GM23338 (cell line): ENCODE results near the gene MAPK8. TPM values are rescaled to one million over a fixed set of nuclear protein-coding genes. Genes with fewer than 3 reads are reported as not detected.

Experiments used
- ATAC-seq: fragments of 200-7000 bp; cut with Tn5 transposase; 3 replicates; pipeline ENCODE4 v1.9.1; 2020
- DNase-seq: peaks from one replicate; pipeline ENCODE4 v3.0.0-alpha.2; 2015; ENCODE audit warnings: low spot score
- H2AFZ ChIP-seq: fragments of 200-600 bp; sonication (generic); 2 replicates; pipeline ENCODE4 v1.8.0; 2016; ENCODE audit warnings: antibody characterized with exemption, mild to moderate bottlenecking, moderate library complexity
- H3F3A ChIP-seq: fragments of 200-600 bp; sonication (generic); replicated peaks from 2 replicates; pipeline ENCODE4 v1.8.0; 2017; ENCODE audit warnings: antibody characterized with exemption, mixed run types, low read depth
- H3K27ac ChIP-seq: fragments of 200-600 bp; sonication (generic); 2 replicates; pipeline ENCODE4 v1.6.1; 2016; ENCODE audit warnings: low read depth
- H3K27me3 ChIP-seq: fragments of 200-600 bp; sonication (generic); 2 replicates; pipeline ENCODE4 v1.8.0; 2016; ENCODE audit warnings: mild to moderate bottlenecking, mixed run types, moderate library complexity; ENCODE audit not compliant: insufficient read depth
- H3K36me3 ChIP-seq: fragments of 200-600 bp; sonication (generic); 2 replicates; pipeline ENCODE4 v1.8.0; 2016; ENCODE audit warnings: mild to moderate bottlenecking; ENCODE audit not compliant: insufficient read depth
- H3K4me1 ChIP-seq: fragments of 200-600 bp; sonication (generic); 2 replicates; pipeline ENCODE4 v1.8.0; 2016; ENCODE audit warnings: mild to moderate bottlenecking, moderate library complexity; ENCODE audit not compliant: insufficient read depth
- H3K4me2 ChIP-seq: fragments of 200-600 bp; sonication (generic); 2 replicates; pipeline ENCODE4 v1.7.1; 2017; ENCODE audit warnings: mixed run types
- H3K4me3 ChIP-seq: fragments of 200-600 bp; sonication (generic); 2 replicates; pipeline ENCODE4 v1.6.1; 2016; ENCODE audit warnings: mixed run types
- H3K79me2 ChIP-seq: fragments of 200-600 bp; sonication (generic); replicated peaks from 2 replicates; pipeline ENCODE4 v1.8.0; 2017; ENCODE audit warnings: mild to moderate bottlenecking; ENCODE audit not compliant: insufficient read depth
- H3K9me2 ChIP-seq: fragments of 200-600 bp; sonication (generic); 2 replicates; pipeline ENCODE4 v1.8.0; 2017; ENCODE audit not compliant: insufficient read depth
- H4K20me1 ChIP-seq: fragments of 200-600 bp; sonication (generic); replicated peaks from 2 replicates; pipeline ENCODE4 v1.8.0; 2017; ENCODE audit warnings: mild to moderate bottlenecking; ENCODE audit not compliant: insufficient read depth
- H3K27ac Mint-ChIP-seq: 2 replicates; pipeline ENCODE4 v1.8.0; 2020; ENCODE audit warnings: inconsistent platforms, mild to moderate bottlenecking, moderate library complexity, mixed read lengths
- H3K27me3 Mint-ChIP-seq: 3 replicates; pipeline ENCODE4 v1.8.0; 2022; ENCODE audit warnings: low read depth, mild to moderate bottlenecking, moderate library complexity, mixed read lengths, inconsistent platforms; ENCODE audit not compliant: insufficient read depth, poor library complexity
- H3K36me3 Mint-ChIP-seq: 3 replicates; pipeline ENCODE4 v1.8.0; 2021; ENCODE audit warnings: low read depth, mild to moderate bottlenecking, inconsistent platforms, moderate library complexity, mixed read lengths
- H3K4me1 Mint-ChIP-seq: 3 replicates; pipeline ENCODE4 v1.8.0; 2020; ENCODE audit warnings: mild to moderate bottlenecking, inconsistent platforms, mixed read lengths
- H3K4me3 Mint-ChIP-seq: 3 replicates; pipeline ENCODE4 v1.8.0; 2021; ENCODE audit warnings: moderate library complexity, mild to moderate bottlenecking, inconsistent platforms, mixed read lengths
- H3K9me3 Mint-ChIP-seq: 3 replicates; pipeline ENCODE4 v1.8.0; 2020; ENCODE audit warnings: moderate library complexity, mild to moderate bottlenecking, inconsistent platforms, mixed read lengths
- CTCF ChIP-seq, 2 experiments: fragments of 200-600 bp in 1 of 2; sonication (generic) in 1 of 2; conservative IDR thresholded peaks; 2 replicates each; pipeline versions ENCODE4 v1.5.1 to v1.6.1; 2016 to 2017; ENCODE audit warnings: antibody characterized with exemption in 2 of 2, low read depth in 2 of 2, mild to moderate bottlenecking in 2 of 2, moderate library complexity in 1 of 2
- JUNB ChIP-seq: IDR thresholded peaks from one replicate; pipeline ENCODE4 v1.6.1; 2016; ENCODE audit warnings: antibody characterized with exemption; ENCODE audit not compliant: unreplicated experiment
- POLR2AphosphoS5 ChIP-seq: IDR thresholded peaks from 2 replicates; pipeline ENCODE4 v1.6.1; 2016; ENCODE audit warnings: antibody characterized with exemption, low read depth
- REST ChIP-seq: IDR thresholded peaks from one replicate; pipeline ENCODE4 v1.6.1; 2018; ENCODE audit warnings: antibody characterized with exemption; ENCODE audit not compliant: unreplicated experiment
- ZNF331 ChIP-seq: fragments of 250-450 bp; sonication (Bioruptor Pico); IDR thresholded peaks from 2 replicates; pipeline ENCODE4 v1.5.0; 2020; ENCODE audit warnings: low read depth, mild to moderate bottlenecking, moderate library complexity
- ZNF462 ChIP-seq: fragments of 250-450 bp; sonication (Bioruptor Pico); IDR thresholded peaks from 2 replicates; pipeline ENCODE4 v1.5.0; 2020; ENCODE audit warnings: mild to moderate bottlenecking, moderate library complexity
- polyA plus RNA-seq: library from polyadenylated mRNA; unstranded; fragments of >200 nt; fragmentation: Nextera tagmentation; extraction: Ambion mirVana; gene quantifications from 2 replicates; pipeline ENCODE4 v1.2.1, GENCODE V29; 2016
- total RNA-seq: library from RNA; depleted of rRNA; stranded (reverse); fragments of >200 nt; shearing (Covaris generic); gene quantifications from 2 replicates; pipeline ENCODE4 v1.2.3, GENCODE V29; 2014

MAPK8 gene
- total and polyA plus RNA-seq, 2 experiments from 2014 or later, result 52.4 to 73.6 TPM

- TF ChIP-seq ZNF462 (no peak), REST (no peak), JUNB (no peak), ZNF331 (CRISPR knock-in tag) (no peak)
Observed at GRCh38 chr10:48439031-48439430, 132.6 kb downstream of the MAPK8 start (continued).

GRCh38 chr10:48439581-48440041 lies 133.1 kb downstream of the MAPK8 start:
- peaks cover 2% of the 10 kb centered on the region for H3K27me3 Mint-ChIP-seq
- H3K27ac Mint-ChIP-seq, result no peak overlapping the region
- H3F3A ChIP-seq, result no peaks in the 10 kb centered on the region
- no peak overlapping the region for H3K4me3 Mint-ChIP-seq
- no peak overlapping the region for H2AFZ ChIP-seq
- H3K27ac ChIP-seq, result no peak overlapping the region
- TF ChIP-seq POLR2AphosphoS5, result no peak
- TF ChIP-seq REST, result no peak
- no peak for TF ChIP-seq ZNF331 (CRISPR knock-in tag)
- 0 out of 4 replicates have a peak, but pooled peaks of 1 of the 2 experiments have one; percentile 14 for TF ChIP-seq CTCF (conservative IDR thresholded peaks at IDR 0.05; ENCODE audit: low read depth in 2 of 2)
- no peak overlapping the region for H3K4me3 ChIP-seq
- H3K9me3 Mint-ChIP-seq, result no peaks in the 10 kb centered on the region
- H3K36me3 Mint-ChIP-seq, result no peaks in the 10 kb centered on the region; the same call in 2 of the 3 replicates
- H3K4me1 ChIP-seq, result no peaks in the 10 kb centered on the region
- H3K9me2 ChIP-seq, result 0 out of 2 replicates have a peak, but pooled peaks cover 5% of the 10 kb centered on the region
- H3K27me3 ChIP-seq, result no peaks in the 10 kb centered on the region
- no peaks in the 10 kb centered on the region for H3K79me2 ChIP-seq
- H3K4me2 ChIP-seq, result no peak overlapping the region
- peak; percentile 16 for DNase-seq
- peaks cover 16% of the 10 kb centered on the region for H3K4me1 Mint-ChIP-seq
- H3K36me3 ChIP-seq, result no peaks in the 10 kb centered on the region
- peak; percentile 42 for ATAC-seq
- H4K20me1 ChIP-seq, result no peaks in the 10 kb centered on the region; the same call in 1 of the 2 replicates
